Dendritic cell treated with granulocyte-macrophage colony-stimulating factor and Interleukin-4, amounts not matched to agents 40 ng/mL and 50 ng/mL, for 4 days (primary cell): ENCODE data around the gene SUGP2.
A peak's percentile ranks its signal among the peaks of the same experiment; 100 is the strongest.
"Not testable (repeated sequence)": the region's sequence is repeated elsewhere in the genome, so short reads cannot be mapped to it uniquely, and the experiment has no call there.

Experiments used
- H3K27ac Mint-ChIP-seq: one replicate; pipeline ENCODE4 v1.8.0; 2022; ENCODE audit warnings: mild to moderate bottlenecking, mixed read lengths
- H3K27me3 Mint-ChIP-seq: one replicate; pipeline ENCODE4 v1.8.0; 2022; ENCODE audit warnings: mild to moderate bottlenecking, mixed read lengths
- H3K36me3 Mint-ChIP-seq: one replicate; pipeline ENCODE4 v1.8.0; 2022; ENCODE audit warnings: low read depth, mixed read lengths
- H3K4me1 Mint-ChIP-seq: one replicate; pipeline ENCODE4 v1.8.0; 2022; ENCODE audit warnings: low read depth, mixed read lengths
- H3K4me3 Mint-ChIP-seq: one replicate; pipeline ENCODE4 v1.8.0; 2022; ENCODE audit warnings: mild to moderate bottlenecking, moderate library complexity, mixed read lengths
- H3K9me3 Mint-ChIP-seq: one replicate; pipeline ENCODE4 v1.8.0; 2022; ENCODE audit warnings: mixed read lengths
- intact Hi-C: fragments of 100-400 bp; cut with micrococcal nuclease; formaldehyde crosslinking; loops from one replicate; pipeline ENCODE4 v1.15.0; 2022

The SUGP2 gene

DNA sequence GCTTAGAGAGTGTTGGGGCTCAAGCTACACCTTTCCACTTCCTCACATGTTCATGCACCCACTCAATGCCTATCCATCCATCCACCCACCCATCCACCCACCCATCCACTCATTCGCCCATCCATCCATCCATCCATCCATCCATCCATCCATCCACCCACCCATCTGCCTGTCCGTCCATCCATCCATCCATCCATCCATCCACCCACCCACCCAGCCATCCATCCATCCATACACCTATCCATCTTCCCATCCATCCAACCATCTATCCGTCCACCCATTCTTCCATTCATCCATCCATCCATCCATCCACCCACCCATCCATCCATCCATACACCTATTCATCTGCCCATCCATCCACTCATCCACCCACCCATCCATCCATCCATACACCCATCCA lies 79.2 kb downstream of the SUGP2 start:
- intact Hi-C loops, result no loop called here
- no peaks in the 10 kb centered on the region for H3K27me3 Mint-ChIP-seq

DNA sequence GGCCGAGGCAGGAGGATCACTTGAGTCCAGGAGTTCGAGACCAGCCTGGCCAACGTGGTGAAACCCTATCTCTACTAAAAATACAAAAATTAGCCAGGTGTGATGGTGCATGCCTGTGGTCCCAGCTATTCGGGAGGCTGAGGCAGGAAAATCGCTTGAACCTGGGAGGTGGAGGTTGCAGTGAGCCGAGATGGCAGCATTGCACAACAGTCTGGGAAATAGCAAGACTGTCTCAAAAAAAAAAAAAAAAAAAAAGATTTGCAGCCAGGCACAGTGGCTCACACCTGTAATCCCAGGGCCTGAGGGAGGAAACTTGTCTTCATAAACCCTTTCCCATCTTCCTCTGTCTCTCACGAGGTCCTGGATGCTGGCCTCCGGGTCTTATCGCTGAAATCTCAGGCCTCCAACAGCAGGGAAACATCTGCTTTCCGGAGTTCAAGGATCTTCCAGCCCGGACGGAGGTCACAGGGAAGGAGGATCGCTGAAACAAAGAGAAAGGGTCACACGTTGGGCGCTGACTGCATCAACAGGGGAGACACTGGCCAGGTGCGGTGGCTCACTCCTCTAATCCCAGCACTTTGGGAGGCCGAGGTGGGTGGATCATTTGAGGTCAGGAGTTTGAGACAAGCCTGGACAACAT lies 80.8 kb downstream of the SUGP2 start:
- H3K36me3 Mint-ChIP-seq, H3K4me3 Mint-ChIP-seq, H3K27ac Mint-ChIP-seq, H3K27me3 Mint-ChIP-seq, intact Hi-C loops, H3K4me1 Mint-ChIP-seq: not testable (repeated sequence)
- peaks cover 16% of the 10 kb centered on the region for H3K9me3 Mint-ChIP-seq

More for the DNA sequence above, 79.2 kb downstream of the SUGP2 start:
- H3K4me3 Mint-ChIP-seq, result no peak overlapping the region
- no peaks in the 10 kb centered on the region for H3K36me3 Mint-ChIP-seq
- H3K27ac Mint-ChIP-seq, result no peak overlapping the region
- peaks cover 16% of the 10 kb centered on the region for H3K9me3 Mint-ChIP-seq
- no peaks in the 10 kb centered on the region for H3K4me1 Mint-ChIP-seq

DNA sequence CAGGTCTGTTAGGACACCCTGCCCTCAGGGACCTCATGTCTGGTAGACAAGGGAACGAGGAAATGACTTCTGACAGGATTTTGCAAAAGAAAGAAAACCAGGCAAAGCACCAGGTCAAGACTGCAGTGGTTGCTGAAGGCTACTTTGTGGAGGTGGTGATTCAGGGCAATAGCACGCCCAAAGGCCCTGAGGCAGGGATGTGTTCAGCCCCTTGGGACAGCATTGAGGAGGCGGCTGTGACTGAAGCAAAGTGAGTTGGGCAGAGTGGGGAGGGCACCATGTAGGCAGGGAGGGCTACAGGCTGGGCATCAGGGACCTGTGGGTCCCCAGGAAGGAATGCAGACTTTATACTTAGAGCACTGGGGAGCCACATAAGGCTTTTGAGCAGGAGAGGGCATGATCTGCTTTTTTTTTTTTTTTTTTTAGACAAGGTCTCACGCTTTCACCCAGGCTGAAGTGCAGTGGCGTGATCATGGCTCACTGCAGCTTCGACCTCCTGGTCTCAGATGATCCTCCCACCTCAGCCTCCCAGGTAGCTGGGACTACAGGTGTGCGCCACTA lies 81.5 kb downstream of the SUGP2 start:
- H3K27me3 Mint-ChIP-seq, result no peaks in the 10 kb centered on the region
- no peaks in the 10 kb centered on the region for H3K36me3 Mint-ChIP-seq
- H3K4me3 Mint-ChIP-seq, result no peak overlapping the region
- H3K4me1 Mint-ChIP-seq, result no peaks in the 10 kb centered on the region
- intact Hi-C loops, result no loop called here
- H3K27ac Mint-ChIP-seq, result no peak overlapping the region
- peaks cover 16% of the 10 kb centered on the region for H3K9me3 Mint-ChIP-seq

DNA sequence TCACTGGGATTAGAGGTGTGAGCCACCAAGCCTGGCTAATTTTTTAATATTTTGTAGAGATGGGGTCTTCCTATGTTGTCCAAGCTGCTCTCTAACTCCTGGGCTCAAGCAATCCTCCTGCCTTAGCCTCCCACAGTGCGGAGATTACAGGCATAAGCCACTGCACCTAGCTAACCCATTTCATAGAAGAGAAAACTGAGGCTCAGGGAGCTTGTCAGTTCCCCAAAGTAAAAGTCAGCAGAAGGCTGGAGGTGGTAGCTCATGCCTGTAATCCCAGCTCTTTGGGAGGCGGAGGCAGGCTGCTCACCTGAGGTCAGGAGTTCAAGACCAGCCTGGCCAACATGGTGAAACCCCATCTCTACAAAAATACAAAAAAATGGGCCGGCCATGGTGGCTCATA lies 83.5 kb downstream of the SUGP2 start:
- peaks cover 11% of the 10 kb centered on the region for H3K9me3 Mint-ChIP-seq
- H3K27me3 Mint-ChIP-seq, result no peaks in the 10 kb centered on the region
- H3K36me3 Mint-ChIP-seq, result peaks cover 6% of the 10 kb centered on the region
- H3K4me3 Mint-ChIP-seq, result no peak overlapping the region
- intact Hi-C loops, result no loop called here
- no peak overlapping the region for H3K27ac Mint-ChIP-seq
- no peaks in the 10 kb centered on the region for H3K4me1 Mint-ChIP-seq

DNA sequence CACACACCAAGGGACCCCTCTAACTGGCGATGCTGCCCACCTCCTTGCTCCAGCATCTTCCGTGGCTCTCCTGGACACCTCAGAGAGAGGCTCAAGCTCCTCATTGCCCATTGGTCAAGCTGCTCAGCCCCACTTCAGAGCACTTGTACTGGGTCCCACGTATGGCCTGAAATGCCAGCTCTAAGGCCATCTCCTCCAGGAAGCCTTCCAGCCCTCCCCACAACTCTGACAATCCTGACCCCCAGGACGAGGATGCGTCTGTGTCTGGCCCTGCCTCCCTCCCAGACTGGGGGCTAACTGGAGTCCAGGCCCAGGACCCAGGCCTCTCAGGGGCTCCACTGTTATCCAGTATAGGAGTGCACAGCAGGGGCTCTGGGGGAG lies 84.4 kb downstream of the SUGP2 start:
- Mint-ChIP-seq H3K9me3 (peaks cover 2% of the 10 kb centered on the region), H3K27ac (no peak overlapping the region), H3K4me1 (no peaks in the 10 kb centered on the region), H3K27me3 (no peaks in the 10 kb centered on the region), H3K4me3 (no peak overlapping the region), H3K36me3 (peaks cover 6% of the 10 kb centered on the region)
- intact Hi-C loops, result no loop called here

DNA sequence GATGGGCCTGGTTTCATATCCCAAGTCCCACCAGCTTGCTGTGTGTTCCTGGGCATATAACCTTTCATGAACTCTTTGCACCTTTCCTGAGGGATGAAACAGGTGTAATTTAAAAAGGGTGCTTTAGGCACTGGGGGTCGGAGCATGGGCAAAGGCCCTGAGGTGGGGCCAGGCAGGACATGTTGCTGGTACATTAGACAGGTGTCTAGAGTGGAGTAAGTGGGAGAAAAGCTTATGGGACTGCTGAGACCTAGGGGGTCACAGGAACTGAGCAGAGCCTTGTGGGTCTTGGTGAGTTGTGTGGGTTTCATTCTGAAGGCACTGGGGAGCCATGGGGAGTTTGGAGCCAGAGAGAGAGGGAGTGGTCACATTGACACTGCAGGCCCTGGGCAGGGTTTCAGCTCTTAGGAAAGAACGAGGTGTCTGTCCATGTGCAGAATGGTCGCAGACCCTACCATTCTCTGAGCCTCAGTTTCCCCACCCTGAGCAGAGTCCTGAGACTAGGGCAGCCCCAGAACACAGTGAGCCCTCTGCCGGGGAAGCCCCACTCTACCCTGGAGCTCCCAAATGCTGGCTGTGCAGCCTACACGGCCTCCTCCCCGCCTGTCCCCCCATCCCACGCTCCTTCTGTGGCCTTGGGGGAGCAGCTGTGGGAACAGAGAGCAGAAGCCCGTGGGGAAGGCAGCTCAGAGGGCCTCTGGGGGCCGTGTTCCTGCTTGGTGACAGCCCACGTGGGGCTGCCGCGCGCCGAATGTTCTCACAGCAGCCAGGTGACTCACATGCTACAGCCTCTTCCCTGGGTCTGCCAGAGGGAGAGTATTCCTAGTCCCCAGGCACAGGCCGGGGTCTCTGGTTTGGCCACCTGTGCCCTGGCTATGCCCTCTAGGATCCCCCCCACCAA lies 85.0 kb downstream of the SUGP2 start:
- H3K9me3 Mint-ChIP-seq, result no peaks in the 10 kb centered on the region
- no peak overlapping the region for H3K4me3 Mint-ChIP-seq
- H3K27me3 Mint-ChIP-seq, result no peaks in the 10 kb centered on the region
- intact Hi-C loops, result no loop called here
- H3K36me3 Mint-ChIP-seq, result peaks cover 6% of the 10 kb centered on the region
- no peaks in the 10 kb centered on the region for H3K4me1 Mint-ChIP-seq
- H3K27ac Mint-ChIP-seq, result no peak overlapping the region

DNA sequence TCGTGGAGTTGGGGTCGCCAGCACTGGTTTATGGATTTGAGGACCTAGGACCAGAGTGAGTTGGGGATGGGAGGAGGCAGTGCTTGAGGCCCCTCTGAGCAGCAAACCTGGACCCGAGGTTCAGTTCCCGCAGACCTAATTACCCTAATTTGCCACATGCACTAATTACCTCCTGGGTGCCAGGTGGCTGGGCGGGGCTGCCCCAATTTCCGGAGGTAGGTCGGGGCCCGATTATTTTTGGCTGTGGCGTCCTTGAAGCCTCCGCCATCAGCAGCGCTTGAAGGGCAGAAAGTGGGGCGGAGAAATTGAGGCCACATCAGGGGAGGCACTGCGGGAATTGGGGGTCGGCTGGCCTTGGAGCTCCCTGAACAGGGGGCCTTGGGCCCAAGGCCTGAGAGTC lies 86.4 kb downstream of the SUGP2 start:
- intact Hi-C loops, result no loop called here
- Mint-ChIP-seq H3K27me3 (no peaks in the 10 kb centered on the region), H3K36me3 (peaks cover 6% of the 10 kb centered on the region), H3K4me1 (peaks cover 3% of the 10 kb centered on the region), H3K27ac (no peak overlapping the region), H3K4me3 (no peak overlapping the region), H3K9me3 (no peaks in the 10 kb centered on the region)

DNA sequence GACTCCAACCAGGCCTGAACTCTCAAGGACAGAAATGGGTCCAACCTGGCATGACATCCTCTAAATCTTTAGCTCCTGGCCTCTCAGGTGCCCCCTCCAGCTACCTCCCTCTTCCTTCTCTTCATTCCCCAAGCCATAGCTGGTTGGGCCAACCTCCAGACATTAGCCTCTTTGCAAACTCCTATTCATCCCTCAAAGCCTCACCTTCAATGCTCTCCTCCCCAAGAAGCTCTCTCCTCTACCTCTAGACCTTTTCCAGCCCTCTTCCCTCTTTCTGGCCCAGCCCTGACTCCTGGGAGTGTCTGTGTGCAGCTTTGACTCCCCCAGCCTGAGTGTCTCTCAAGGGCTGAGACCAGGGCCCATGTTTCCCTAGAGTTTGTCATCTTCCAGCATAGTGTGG lies 87.0 kb downstream of the SUGP2 start:
- no peak overlapping the region for H3K4me3 Mint-ChIP-seq
- no peak overlapping the region for H3K27ac Mint-ChIP-seq
- peaks cover 6% of the 10 kb centered on the region for H3K36me3 Mint-ChIP-seq
- intact Hi-C loops, result no loop called here
- H3K27me3 Mint-ChIP-seq, result no peaks in the 10 kb centered on the region
- H3K9me3 Mint-ChIP-seq, result no peaks in the 10 kb centered on the region
- H3K4me1 Mint-ChIP-seq, result peaks cover 9% of the 10 kb centered on the region

DNA sequence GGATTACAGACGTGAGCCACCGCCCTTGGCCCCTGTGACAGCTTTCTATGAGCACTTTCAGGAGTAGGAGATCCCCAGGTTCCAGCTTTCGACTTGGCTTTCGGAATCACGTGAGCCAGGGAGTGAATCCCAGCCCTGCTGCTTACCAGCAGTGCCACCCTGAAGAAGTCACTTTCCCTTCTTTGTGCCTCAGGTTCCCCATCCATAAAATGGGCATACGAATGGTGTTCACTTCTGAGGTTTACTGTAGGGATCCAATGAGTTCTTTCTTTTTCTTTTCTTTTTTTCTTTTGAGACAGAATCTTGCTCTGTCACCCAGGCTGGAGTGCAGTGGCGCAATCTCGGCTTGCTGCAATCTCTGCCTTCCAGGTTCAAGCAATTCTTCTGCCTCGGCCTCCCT lies 88.0 kb downstream of the SUGP2 start:
- no peaks in the 10 kb centered on the region for H3K9me3 Mint-ChIP-seq
- no peak overlapping the region for H3K4me3 Mint-ChIP-seq
- H3K4me1 Mint-ChIP-seq, result peaks cover 10% of the 10 kb centered on the region
- peak overlapping the region; percentile 50 for H3K27ac Mint-ChIP-seq
- intact Hi-C loops, result no loop called here
- peaks cover 6% of the 10 kb centered on the region for H3K36me3 Mint-ChIP-seq
- no peaks in the 10 kb centered on the region for H3K27me3 Mint-ChIP-seq

DNA sequence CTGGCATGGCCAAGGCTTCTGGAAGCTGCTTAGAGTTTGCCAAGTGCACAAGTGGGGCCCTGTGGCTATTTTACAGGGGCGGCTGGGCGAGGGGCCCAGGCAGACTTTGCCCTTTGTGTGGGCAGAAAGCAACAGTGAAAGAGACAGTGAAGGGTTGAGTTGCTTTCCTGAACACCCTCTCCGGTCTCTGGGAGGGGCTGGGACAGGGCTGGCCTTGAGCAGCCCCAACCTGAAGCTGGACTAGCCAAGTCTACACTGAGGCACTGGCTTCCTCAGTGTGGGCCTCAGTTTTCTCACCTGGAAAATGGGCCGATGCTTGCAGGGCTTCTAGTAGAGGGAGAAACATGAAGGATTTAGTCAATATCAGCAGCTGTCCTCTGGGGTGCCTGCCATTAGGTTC lies 89.9 kb downstream of the SUGP2 start:
- peaks cover 24% of the 10 kb centered on the region for H3K4me1 Mint-ChIP-seq
- intact Hi-C loops, result loop anchor here (5.0 kb wide), 1 partner anchor 44 kb away; no protein-coding TSS in a partner anchor
- H3K9me3 Mint-ChIP-seq, result no peaks in the 10 kb centered on the region
- H3K4me3 Mint-ChIP-seq, result no peak overlapping the region
- H3K36me3 Mint-ChIP-seq, result peaks cover 20% of the 10 kb centered on the region
- no peak overlapping the region for H3K27ac Mint-ChIP-seq
- H3K27me3 Mint-ChIP-seq, result no peaks in the 10 kb centered on the region

DNA sequence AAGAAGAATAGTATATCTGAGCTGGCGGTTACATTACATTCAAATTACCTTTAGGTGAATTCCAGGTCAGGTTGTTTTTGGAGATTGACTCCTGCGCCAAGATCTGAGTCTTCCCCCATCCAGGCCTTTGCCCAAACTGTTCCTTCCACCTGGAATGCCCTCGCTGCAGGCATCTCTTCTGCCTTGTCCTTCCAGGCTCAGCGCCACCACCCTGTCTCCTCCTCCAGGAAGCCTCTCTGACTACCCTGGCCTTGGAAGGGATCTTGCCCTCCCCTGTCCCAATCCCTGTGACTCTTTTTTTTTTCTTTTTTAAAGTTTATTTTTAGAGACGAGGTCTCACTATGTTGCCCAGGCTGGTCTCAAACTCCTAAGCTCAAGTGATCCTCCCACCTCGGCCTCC lies 90.6 kb downstream of the SUGP2 start:
- Mint-ChIP-seq H3K27me3 (no peaks in the 10 kb centered on the region), H3K27ac (no peak overlapping the region), H3K9me3 (no peaks in the 10 kb centered on the region), H3K4me1 (peaks cover 26% of the 10 kb centered on the region), H3K4me3 (no peak overlapping the region), H3K36me3 (peaks cover 28% of the 10 kb centered on the region)
- intact Hi-C loops, result loop anchor here (5.0 kb wide), 1 partner anchor 45 kb away; no protein-coding TSS in a partner anchor

DNA sequence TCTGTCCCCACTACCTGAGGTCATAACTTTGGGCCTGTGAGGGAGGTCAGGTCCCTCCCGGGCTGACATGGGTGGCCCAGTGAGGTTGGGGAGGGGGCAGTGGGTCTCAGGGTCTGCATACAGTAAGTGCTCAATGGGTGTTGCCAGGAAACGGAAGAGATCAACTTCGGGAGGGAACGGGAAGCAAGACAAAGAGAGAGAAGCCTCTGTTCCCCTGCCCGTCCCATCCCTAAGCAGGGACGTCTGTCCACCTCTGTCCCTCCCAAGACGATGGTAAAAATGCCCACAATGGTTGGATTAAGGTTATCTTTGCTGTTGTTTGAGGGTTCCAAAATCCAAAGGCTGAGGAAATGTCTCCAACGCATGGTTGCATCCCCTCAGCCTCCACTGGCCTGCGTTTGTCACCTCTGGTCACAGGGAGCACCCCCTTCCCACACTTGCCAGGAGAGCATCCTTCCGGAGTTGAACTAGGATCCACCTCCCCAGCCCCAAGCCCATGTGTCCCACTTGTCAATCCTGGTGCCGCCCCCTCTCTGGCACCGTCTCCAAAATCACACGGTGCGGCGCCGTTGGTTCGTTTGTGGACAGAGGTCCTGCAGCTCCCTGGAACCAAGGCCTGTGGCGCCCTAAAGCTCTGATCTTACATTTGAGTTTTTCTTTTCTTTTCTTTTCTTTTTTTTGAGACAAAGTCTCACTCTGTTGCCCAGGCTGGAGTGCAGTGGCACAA lies 91.5 kb downstream of the SUGP2 start:
- Mint-ChIP-seq H3K27me3 (no peaks in the 10 kb centered on the region), H3K9me3 (no peaks in the 10 kb centered on the region), H3K27ac (peak overlapping the region; percentile 40), H3K4me1 (peaks cover 26% of the 10 kb centered on the region), H3K36me3 (peaks cover 37% of the 10 kb centered on the region), H3K4me3 (peak overlapping the region; percentile 60)
- intact Hi-C loops, result loop anchor here (2.0 to 5.0 kb wide), 2 partner anchors 25 to 46 kb away; no protein-coding TSS in a partner anchor
